Neural crest cell (in vitro differentiated cells): ENCODE measurements around the gene CLCNKA. TPM values are rescaled to one million over a fixed set of nuclear protein-coding genes. Genes with fewer than 3 reads are reported as not detected.
"Not testable (repeated sequence)": the region's sequence is repeated elsewhere in the genome, so short reads cannot be mapped to it uniquely, and the experiment has no call there.

Experiments
- DNase-seq: peaks from one replicate; pipeline ENCODE4 v3.0.0; 2021; ENCODE audit warnings: low read depth, mixed read lengths, low spot score
- H3K27ac Mint-ChIP-seq: one replicate; pipeline ENCODE4 v1.8.0; 2021; ENCODE audit warnings: mild to moderate bottlenecking, mixed read lengths; ENCODE audit not compliant: unreplicated experiment
- H3K27me3 Mint-ChIP-seq: 2 replicates; pipeline ENCODE4 v1.8.0; 2021; ENCODE audit warnings: low read depth, mild to moderate bottlenecking, mixed read lengths
- H3K36me3 Mint-ChIP-seq: 2 replicates; pipeline ENCODE4 v1.8.0; 2021; ENCODE audit warnings: low read depth, mild to moderate bottlenecking, mixed read lengths
- H3K4me1 Mint-ChIP-seq: 2 replicates; pipeline ENCODE4 v1.8.0; 2021; ENCODE audit warnings: mixed read lengths
- H3K4me3 Mint-ChIP-seq: one replicate; pipeline ENCODE4 v1.8.0; 2021; ENCODE audit warnings: mild to moderate bottlenecking, mixed read lengths
- H3K9me3 Mint-ChIP-seq: 2 replicates; pipeline ENCODE4 v1.8.0; 2021; ENCODE audit warnings: mixed read lengths
- total RNA-seq: library from RNA; stranded (reverse); gene quantifications from 2 replicates; pipeline ENCODE4 v1.2.1, GENCODE V29; 2021
- TF ChIP-seq, protein P1 (sequence below): fragments of 200-600 bp; sonication (generic); conservative IDR thresholded peaks from 2 replicates; pipeline ENCODE4 v1.5.0; 2021; ENCODE audit warnings: antibody characterized with exemption, mild to moderate bottlenecking

CLCNKA gene
- total RNA-seq, 1 donor from 2014 or later = not detected

DNA sequence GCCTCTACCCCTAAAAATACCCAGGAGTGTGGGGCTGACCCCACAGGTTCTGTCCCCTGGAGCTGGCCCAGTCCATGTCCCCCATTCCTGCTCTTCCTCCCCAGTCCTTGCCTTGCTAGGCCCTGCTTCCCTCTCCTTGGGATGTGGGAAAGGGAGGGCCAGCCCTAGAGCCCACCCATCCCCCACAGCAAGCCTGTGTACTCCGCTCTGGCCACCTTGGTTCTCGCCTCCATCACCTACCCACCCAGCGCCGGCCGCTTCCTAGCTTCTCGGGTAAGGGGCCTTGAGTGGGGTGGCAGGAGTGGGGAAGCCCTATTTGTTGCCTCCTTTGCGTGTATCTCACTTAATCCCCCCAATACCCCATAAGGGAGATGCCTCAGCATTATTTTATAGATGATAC lies 28.5 kb downstream of the CLCNKA start:
- no peaks in the 10 kb centered on the region for H3K27me3 Mint-ChIP-seq
- H3K4me3 Mint-ChIP-seq = no peak overlapping the region
- TF ChIP-seq, protein P1, sequence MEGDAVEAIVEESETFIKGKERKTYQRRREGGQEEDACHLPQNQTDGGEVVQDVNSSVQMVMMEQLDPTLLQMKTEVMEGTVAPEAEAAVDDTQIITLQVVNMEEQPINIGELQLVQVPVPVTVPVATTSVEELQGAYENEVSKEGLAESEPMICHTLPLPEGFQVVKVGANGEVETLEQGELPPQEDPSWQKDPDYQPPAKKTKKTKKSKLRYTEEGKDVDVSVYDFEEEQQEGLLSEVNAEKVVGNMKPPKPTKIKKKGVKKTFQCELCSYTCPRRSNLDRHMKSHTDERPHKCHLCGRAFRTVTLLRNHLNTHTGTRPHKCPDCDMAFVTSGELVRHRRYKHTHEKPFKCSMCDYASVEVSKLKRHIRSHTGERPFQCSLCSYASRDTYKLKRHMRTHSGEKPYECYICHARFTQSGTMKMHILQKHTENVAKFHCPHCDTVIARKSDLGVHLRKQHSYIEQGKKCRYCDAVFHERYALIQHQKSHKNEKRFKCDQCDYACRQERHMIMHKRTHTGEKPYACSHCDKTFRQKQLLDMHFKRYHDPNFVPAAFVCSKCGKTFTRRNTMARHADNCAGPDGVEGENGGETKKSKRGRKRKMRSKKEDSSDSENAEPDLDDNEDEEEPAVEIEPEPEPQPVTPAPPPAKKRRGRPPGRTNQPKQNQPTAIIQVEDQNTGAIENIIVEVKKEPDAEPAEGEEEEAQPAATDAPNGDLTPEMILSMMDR = no peak
- H3K4me1 Mint-ChIP-seq = peaks cover 4% of the 10 kb centered on the region
- H3K9me3 Mint-ChIP-seq = no peaks in the 10 kb centered on the region
- H3K36me3 Mint-ChIP-seq = no peaks in the 10 kb centered on the region
- no peak for DNase-seq
- no peak overlapping the region for H3K27ac Mint-ChIP-seq

DNA sequence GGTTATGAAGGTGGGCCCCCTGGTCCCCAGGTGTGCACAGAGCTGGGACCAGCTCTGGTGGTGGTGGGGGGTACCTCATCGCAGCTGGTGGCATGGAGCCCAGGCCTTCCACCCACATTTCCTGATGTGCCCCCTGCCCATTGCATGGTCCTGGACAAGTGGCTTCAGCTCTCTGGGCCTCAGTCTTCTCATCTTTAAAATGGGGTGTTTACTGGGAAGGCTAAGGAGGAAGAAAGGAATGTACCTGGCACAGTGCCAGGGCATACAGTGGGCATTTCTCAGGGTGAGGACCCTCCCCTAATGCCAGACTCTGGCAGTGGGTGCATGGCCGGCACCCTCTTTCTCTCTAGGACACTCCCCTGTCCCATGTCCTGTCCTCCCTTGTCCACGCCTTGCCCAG lies 29.2 kb downstream of the CLCNKA start:
- Mint-ChIP-seq H3K9me3 (no peaks in the 10 kb centered on the region), H3K4me3 (no peak overlapping the region), H3K27me3 (no peaks in the 10 kb centered on the region), H3K27ac (no peak overlapping the region), H3K4me1 (peaks cover 7% of the 10 kb centered on the region), H3K36me3 (no peaks in the 10 kb centered on the region)
- TF ChIP-seq, protein P1 = no peak
- DNase-seq = no peak

DNA sequence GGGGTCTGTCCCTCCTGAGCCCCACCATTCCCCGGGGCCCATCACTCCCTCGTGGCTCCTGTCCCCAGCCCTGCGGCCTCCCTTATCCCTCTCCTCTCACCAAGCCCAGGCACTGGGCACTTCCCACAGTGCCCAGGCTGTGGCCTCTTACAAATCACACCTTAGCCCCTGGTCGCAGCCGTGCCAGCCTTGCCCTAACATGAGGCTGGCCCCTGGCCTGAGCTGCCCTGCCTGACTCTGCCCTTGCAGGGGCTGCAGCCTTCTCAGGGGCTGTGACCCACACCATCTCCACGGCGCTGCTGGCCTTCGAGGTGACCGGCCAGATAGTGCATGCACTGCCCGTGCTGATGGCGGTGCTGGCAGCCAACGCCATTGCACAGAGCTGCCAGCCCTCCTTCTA lies 30.1 kb downstream of the CLCNKA start:
- H3K36me3 Mint-ChIP-seq, H3K27ac Mint-ChIP-seq, H3K9me3 Mint-ChIP-seq, H3K4me3 Mint-ChIP-seq, H3K27me3 Mint-ChIP-seq, DNase-seq, H3K4me1 Mint-ChIP-seq: not testable (repeated sequence)

DNA sequence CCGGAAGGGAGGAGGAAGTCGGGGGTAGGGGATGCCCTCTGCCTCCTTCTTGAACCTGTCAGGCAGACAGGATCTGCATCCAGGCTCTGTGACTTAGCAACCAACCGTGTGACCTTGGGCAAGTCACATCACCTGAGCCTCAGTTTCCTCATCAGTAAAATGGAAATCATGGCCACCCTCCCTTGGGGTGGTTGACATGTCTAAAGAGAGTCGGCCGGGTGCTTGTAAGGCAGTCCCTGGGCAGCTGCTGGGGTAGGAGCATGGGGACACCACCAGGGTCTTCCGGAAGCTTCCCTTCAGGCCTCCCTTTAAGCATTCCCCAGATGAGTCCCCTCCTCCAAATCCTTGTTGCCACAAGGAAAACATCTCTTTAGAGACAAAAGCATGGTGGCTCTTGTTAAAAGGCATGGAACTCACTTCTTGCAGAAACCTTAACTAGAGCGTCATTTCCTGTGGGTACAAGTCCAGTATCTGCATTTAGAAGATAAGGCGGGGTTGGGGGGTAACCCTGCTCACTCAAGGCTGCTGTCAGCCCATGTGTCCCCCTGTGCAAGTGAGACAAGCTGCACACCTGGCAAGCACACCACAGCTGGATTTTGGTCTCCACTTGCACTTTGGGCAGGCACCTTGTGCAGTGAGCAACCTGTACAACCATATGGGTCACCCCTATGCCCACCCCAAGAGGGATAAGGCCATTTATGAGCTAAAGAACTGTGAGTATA lies 32.1 kb downstream of the CLCNKA start:
- Mint-ChIP-seq H3K9me3 (no peaks in the 10 kb centered on the region), H3K4me1 (peaks cover 10% of the 10 kb centered on the region), H3K27me3 (no peaks in the 10 kb centered on the region), H3K27ac (no peak overlapping the region), H3K36me3 (no peaks in the 10 kb centered on the region), H3K4me3 (no peak overlapping the region)
- DNase-seq = no peak
- TF ChIP-seq, protein P1 = no peak

DNA sequence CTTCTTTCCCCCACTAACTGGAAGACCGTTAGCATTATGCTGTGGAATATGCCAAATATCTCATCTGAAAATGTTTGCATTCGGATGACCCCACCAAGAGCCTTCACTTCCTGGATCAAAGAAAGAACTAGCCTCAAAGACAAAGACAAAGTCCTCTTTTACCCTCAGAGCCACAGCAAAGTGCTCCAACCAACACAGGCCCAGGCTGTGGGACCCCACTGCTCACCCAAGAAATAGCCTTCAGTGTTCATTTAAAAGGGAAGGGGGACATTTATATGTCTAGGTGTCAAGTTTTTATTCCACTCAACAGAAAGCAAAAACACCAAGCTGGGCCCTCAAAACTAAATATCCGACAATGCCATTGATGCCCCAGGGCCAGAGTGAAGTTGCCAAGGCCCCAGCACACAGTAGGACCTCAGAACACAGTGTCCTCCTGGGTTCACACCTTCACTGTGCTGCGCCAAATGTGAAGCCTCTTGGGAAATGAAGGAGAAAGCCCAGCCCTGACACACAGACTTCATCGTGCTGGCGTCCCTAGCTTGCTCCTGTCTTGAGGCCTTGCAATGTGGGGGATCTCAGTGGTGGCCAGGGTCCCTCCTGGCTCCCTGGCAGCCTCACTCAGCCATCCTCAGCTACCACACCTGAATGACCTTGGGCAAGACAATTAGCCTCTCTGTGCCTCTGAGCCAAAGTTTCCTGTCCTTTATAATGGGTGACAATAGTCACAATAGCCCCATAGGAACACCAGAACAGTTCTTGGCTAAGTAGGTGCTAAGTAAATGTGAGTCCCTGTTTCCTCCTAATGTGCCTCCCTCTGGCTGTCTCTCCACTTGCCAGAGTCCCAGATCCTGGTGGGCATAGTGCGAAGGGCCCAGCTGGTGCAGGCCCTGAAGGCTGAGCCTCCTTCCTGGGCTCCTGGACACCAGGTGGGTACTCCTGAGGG lies 33.0 kb downstream of the CLCNKA start:
- no peaks in the 10 kb centered on the region for H3K27me3 Mint-ChIP-seq
- H3K27ac Mint-ChIP-seq = no peak overlapping the region
- no peaks in the 10 kb centered on the region for H3K36me3 Mint-ChIP-seq
- TF ChIP-seq, protein P1 = no peak
- H3K9me3 Mint-ChIP-seq = no peaks in the 10 kb centered on the region
- no peak for DNase-seq
- H3K4me3 Mint-ChIP-seq = no peak overlapping the region
- H3K4me1 Mint-ChIP-seq = peaks cover 10% of the 10 kb centered on the region
